HG03175 (cell line): ENCODE measurements around the gene SAMD4A.

Source experiments
- ATAC-seq: cut with Tn5 transposase; IDR thresholded peaks from one replicate; pipeline ENCODE4 v1.9.1; 2021; ENCODE audit warnings: mild to moderate bottlenecking, moderate library complexity; ENCODE audit not compliant: unreplicated experiment

The SAMD4A gene

GRCh38 chr14:54653712-54654469, 87.0 kb downstream of the SAMD4A start:
- ATAC-seq = no peak

- ATAC-seq = no peak
These were observed 87.7 kb downstream of the SAMD4A start for GRCh38 chr14:54654605-54655004.

- ATAC-seq = no peak
These were observed 91.9 kb downstream of the SAMD4A start for GRCh38 chr14:54658836-54659235.

GRCh38 chr14:54659365-54659764, 92.4 kb downstream of the SAMD4A start:
- no peak for ATAC-seq

- ATAC-seq = no peak
These were observed 93.7 kb downstream of the SAMD4A start for GRCh38 chr14:54660604-54661111.

- no peak for ATAC-seq
These were observed 95.7 kb downstream of the SAMD4A start for GRCh38 chr14:54662491-54663133.

GRCh38 chr14:54664961-54665360, 98.0 kb downstream of the SAMD4A start:
- ATAC-seq = no peak

GRCh38 chr14:54665946-54666345, 99.0 kb downstream of the SAMD4A start:
- ATAC-seq = no peak

GRCh38 chr14:54667026-54667744, 100.3 kb downstream of the SAMD4A start:
- no peak for ATAC-seq

- no peak for ATAC-seq
These were observed 100.8 kb downstream of the SAMD4A start for GRCh38 chr14:54667764-54668163.

- no peak for ATAC-seq
These were observed 103.0 kb downstream of the SAMD4A start for GRCh38 chr14:54669721-54670561.

- no peak for ATAC-seq
These were observed 104.6 kb downstream of the SAMD4A start for GRCh38 chr14:54671537-54671936.

- no peak for ATAC-seq
These were observed 105.3 kb downstream of the SAMD4A start for GRCh38 chr14:54672181-54672580.

GRCh38 chr14:54672688-54673087, 105.8 kb downstream of the SAMD4A start:
- ATAC-seq = no peak

GRCh38 chr14:54673193-54674045, 106.5 kb downstream of the SAMD4A start:
- ATAC-seq = no peak

GRCh38 chr14:54674046-54674741, 107.3 kb downstream of the SAMD4A start:
- no peak for ATAC-seq

GRCh38 chr14:54675236-54676128, 108.6 kb downstream of the SAMD4A start:
- no peak for ATAC-seq
